Measurements from ENCODE around the gene DGCR8. TPM values are rescaled to one million over a fixed set of nuclear protein-coding genes. Genes with fewer than 3 reads are reported as not detected.

DGCR8 gene
- total RNA-seq, 1 donor, result 30.7 TPM

DNA sequence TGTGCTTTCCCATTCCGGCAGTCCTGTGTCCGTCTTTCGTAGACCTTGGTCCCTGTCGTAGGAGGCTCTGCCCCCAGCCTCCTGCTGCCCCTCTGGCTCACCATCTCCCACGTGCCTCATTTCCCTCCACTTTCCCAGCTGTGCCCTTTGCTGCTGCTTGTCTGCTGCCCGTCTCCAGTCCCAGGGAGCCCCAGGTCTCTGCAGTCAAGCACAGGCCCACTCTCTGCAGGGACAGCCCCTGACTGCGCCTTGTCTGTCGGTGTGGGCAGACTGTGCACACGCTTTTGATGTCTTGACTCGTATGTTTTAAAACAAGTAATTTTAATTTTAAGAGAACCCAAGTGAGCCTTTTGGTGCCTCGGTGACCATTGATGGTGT lies 12.4 kb downstream of the DGCR8 start:
- no peak overlapping the region for H3K4me3 ChIP-seq (ENCODE audit: low read depth, low read length)
- DNase-seq (ENCODE audit: low read depth), result no peak
- TF ChIP-seq, protein P1, sequence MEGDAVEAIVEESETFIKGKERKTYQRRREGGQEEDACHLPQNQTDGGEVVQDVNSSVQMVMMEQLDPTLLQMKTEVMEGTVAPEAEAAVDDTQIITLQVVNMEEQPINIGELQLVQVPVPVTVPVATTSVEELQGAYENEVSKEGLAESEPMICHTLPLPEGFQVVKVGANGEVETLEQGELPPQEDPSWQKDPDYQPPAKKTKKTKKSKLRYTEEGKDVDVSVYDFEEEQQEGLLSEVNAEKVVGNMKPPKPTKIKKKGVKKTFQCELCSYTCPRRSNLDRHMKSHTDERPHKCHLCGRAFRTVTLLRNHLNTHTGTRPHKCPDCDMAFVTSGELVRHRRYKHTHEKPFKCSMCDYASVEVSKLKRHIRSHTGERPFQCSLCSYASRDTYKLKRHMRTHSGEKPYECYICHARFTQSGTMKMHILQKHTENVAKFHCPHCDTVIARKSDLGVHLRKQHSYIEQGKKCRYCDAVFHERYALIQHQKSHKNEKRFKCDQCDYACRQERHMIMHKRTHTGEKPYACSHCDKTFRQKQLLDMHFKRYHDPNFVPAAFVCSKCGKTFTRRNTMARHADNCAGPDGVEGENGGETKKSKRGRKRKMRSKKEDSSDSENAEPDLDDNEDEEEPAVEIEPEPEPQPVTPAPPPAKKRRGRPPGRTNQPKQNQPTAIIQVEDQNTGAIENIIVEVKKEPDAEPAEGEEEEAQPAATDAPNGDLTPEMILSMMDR (IDR thresholded peaks at IDR 0.05; ENCODE audit: insufficient read depth, low read depth, low read length), result no peak

DNA sequence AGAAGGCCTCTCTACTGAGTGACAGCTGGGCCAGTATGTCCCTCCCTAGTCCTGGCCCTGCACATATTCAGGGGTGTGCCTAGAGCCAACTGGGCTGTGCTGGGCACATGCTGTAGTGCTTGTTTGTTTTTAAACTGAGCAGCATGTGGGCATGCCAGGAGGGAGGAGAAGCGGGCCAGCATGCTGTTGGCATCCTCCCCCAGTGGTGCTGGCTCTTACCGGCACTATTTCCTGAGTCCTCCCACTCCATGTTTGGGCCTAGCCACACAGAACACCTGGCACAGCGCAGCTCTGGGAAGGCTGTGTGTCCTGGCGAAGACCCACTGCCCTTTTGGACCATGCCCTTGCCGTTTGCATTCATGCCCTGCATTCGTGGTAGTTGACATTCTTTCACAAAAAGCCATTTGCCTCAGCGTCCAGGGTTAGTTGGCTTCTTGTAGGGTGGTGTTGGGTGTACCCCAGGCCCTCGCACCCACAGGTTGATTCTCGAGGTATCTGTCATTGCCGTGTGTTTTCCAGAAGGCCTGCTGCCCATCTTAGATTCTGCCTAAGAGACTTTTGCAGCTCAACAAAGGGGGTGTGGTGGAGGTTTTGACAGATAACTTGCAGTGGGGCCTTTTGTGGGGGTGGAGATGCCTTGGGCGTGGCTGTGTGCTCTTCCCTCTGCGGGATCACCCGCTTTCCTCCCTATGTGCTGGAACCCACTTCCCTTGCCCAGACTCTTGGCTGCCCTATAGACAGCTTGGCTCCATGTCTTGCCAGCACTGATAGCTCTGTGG lies 13.6 kb downstream of the DGCR8 start:
- TF ChIP-seq, protein P1 (IDR thresholded peaks at IDR 0.05; ENCODE audit: insufficient read depth, low read depth, low read length), result no peak
- DNase-seq (ENCODE audit: low read depth), result no peak
- H3K4me3 ChIP-seq (ENCODE audit: low read depth, low read length), result no peak overlapping the region

DNA sequence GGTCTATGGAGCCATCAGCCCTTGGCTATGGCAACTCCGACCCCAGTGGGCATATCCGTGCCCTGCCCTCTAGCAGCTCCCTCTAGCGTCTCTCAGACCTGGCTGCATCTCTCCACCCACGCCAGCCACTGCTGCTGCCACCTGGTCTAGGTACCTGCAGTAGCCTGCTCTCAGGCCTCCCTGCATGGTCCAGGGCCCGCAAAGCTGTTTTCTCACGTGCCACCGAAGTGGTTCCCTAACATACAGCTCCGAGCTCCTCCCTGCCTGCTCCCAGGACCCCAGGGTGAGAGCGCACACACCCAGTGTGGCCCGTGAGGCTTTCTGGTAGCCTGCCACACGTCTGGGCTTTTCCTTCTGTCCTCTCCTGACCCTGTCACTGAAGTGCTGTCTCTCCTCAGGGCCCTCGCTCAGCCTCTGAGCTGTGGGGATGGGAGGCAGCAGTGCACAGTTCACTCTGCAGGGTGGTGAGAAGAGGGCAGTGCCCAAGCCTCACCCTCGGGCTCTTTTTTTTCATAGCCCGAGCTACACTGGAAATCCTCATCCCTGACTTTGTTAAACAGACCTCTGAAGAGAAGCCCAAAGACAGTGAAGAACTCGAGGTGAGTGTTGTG lies 14.3 kb downstream of the DGCR8 start:
- TF ChIP-seq, protein P1 (IDR thresholded peaks at IDR 0.05; ENCODE audit: insufficient read depth, low read depth, low read length), result no peak
- DNase-seq (ENCODE audit: low read depth), result no peak
- H3K4me3 ChIP-seq (ENCODE audit: low read depth, low read length), result no peak overlapping the region

DNA sequence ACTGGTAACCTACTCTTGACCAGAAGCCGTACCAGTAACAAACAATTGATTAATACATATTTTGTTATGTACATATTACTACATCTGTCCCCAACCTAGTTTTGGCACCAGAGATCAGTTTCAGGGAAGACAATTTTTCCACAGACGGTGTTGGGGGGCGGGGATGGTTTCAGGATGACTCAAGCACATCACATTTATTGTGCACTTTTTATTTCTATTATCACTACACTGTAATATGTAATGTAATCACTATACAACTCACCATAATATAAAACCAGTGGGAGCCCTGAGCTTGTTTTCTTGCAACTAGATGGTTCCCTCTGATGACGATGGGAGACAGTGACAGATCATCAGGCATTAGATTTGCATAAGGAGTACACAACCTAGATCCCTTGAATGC lies 15.5 kb downstream of the DGCR8 start:
- DNase-seq (ENCODE audit: low read depth), result no peak
- TF ChIP-seq, protein P1 (IDR thresholded peaks at IDR 0.05; ENCODE audit: insufficient read depth, low read depth, low read length), result no peak
- H3K4me3 ChIP-seq (ENCODE audit: low read depth, low read length), result no peak overlapping the region

DNA sequence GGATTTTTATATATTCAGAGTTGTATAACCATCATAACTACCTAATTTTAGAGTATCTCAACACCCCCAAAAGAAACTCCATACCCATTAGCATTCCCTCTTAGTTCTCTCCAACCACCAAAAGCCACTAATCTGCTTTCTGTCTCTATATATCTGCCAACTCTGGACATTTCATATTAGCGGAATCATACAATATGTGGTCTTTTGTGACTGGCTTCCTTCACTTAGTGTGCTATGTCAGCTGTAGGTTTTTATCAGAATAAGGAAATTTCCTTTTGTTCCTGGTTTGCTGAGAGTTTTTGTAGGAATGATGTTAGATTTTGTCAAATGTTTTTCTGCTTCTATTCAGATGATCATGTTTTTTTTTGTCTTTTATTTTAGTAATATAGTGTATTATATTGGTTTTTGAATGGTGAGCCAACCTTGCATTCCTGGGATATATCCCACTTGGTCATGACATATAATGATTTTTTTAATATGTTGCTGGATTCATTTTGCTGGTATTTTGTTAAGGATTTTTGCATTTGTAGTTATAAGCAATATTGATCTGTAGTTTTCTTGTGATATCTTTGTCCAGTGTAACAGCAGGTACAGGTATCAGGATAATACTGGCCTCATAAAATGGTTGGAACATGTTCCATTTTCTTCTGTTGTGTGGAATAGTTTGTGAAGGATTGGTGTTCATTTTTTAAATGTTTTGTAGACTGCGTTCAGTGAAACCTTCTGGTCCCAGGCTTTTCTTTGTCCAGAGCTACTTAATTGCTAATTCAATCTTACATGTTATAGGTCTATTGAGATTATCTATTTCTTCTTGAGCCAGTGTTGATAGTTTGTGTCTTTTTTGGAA lies 16.8 kb downstream of the DGCR8 start:
- H3K4me3 ChIP-seq (ENCODE audit: low read depth, low read length), result no peak overlapping the region
- DNase-seq (ENCODE audit: low read depth), result no peak
- TF ChIP-seq, protein P1 (IDR thresholded peaks at IDR 0.05; ENCODE audit: insufficient read depth, low read depth, low read length), result no peak

DNA sequence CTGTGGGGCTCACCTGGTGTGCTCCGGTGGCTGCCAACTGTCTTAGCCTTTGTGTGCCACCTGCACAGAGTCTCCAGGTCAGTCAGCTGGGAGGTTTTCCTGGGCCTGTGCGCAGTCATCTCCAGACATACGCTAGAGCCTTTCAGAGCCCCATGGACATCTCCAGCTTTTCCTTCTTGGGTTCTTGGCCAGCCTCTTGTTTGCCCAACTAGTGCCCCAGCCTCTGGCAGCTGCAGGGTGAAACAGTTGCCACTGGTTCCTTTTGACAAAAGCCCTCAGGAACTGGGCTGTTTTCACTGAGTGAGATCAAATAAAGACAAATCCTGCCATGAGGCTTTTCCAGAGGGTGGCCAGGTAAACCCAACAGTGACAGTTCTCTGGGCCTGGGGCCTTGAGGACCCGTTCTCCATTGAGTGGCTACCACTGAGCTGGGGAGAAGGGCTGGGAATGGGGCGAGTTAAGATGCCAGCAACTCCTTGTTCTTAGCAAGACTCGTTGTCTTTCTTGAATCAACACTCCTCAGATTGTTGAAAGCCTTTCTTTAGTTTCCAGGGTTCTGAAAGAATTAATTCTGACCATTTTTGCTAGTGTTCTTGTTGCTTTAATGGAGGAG lies 19.2 kb downstream of the DGCR8 start:
- no peak for DNase-seq (ENCODE audit: low read depth)
- TF ChIP-seq, protein P1 (IDR thresholded peaks at IDR 0.05; ENCODE audit: insufficient read depth, low read depth, low read length), result no peak
- no peak overlapping the region for H3K4me3 ChIP-seq (ENCODE audit: low read depth, low read length)

All from fibroblast of villous mesenchyme (primary cell).